ENCODE measurements around the gene CD164. TPM values are rescaled to one million over a fixed set of nuclear protein-coding genes. Genes with fewer than 3 reads are reported as not detected.

The CD164 gene
- total RNA-seq = 152 and 170 TPM in 2 replicates

DNA sequence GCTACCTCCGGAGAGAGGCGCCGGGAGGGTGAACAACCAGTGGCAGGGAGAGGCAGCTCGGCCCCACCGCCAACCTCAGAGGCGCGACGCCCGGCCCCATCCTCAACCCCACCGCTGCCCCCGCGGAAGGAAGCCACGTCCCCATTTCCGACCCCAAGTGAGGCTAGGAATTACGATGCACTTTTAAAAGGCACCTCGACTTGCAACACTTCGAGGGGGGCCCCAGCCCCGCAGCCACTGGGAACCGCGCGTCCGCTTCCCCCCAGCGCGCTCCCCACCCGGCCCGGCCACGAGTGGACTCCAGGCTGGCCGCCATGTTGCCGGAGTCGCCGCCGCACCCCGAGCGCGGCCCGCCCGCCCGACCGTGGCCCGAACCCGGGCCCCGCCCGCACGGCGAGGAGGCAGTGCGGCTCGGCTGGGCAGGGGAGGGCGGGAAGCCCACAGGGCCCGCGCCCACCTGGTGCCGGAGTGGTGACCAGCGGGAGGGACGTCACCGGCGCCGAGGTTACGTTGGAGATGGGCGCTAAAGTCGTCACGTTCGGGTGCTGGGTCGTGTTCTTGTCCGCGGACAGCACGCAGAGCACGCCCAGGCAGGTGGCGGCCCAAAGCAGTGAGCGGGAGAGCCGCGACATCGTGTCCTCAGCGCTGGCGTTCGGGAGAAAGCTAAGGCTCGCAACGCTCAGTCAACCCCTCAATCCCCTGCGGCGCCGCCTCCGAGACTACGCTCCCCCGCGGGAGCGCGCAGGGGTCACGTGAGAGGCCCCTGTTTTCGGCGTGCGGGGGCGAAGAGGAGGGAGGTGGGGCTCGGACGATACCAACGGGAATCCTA is at the start of gene CD164:
Gene CD164 (minus strand): TSS at position 721 of the 829 bp plus-strand sequence. CDS start 89 bp downstream, at position 632.

Other genes starting within 250 kb of the CD164 start
- 3.0 and 6.9 TPM in 2 replicates for gene PPIL6, start 58.2 kb upstream of the CD164 start, total RNA-seq
- 13.7 and 14.4 TPM in 2 replicates for gene SMPD2, start 58.3 kb upstream of the CD164 start, total RNA-seq
- 33.6 and 36.6 TPM in 2 replicates for gene MICAL1, start 73.3 kb upstream of the CD164 start, total RNA-seq
- gene ZBTB24, start 100.8 kb upstream of the CD164 start, total RNA-seq = 6.3 TPM in 2 replicates